Activated CD4-positive, alpha-beta T cell treated with anti-CD3 and anti-CD28 coated beads, Interleukin-2, amount 50 U/mL, for 24 hours (primary cell): ENCODE data around the gene GHR.
"Not testable (repeated sequence)": the region's sequence is repeated elsewhere in the genome, so short reads cannot be mapped to it uniquely, and the experiment has no call there.

ENCODE experiments used
- DNase-seq, 2 donors: peaks; one replicate each; pipeline ENCODE4 v3.0.0-alpha.2; 2020; ENCODE audit warnings: low read depth in 1 of 2, low spot score in 1 of 2

Gene GHR

GRCh38 chr5:42566652-42567295, 143.5 kb downstream of the GHR start:
- DNase-seq: no peak

GRCh38 chr5:42569325-42569724, 146.1 kb downstream of the GHR start:
- DNase-seq: no peak

- DNase-seq: no peak
Measured at GRCh38 chr5:42569953-42570548, 146.8 kb downstream of the GHR start.

- no peak for DNase-seq
Measured at GRCh38 chr5:42570966-42571960, 148.0 kb downstream of the GHR start.

GRCh38 chr5:42572313-42572712, 149.1 kb downstream of the GHR start:
- no peak for DNase-seq

GRCh38 chr5:42573386-42573785, 150.1 kb downstream of the GHR start:
- no peak for DNase-seq

GRCh38 chr5:42575914-42576313, 152.7 kb downstream of the GHR start:
- DNase-seq: not testable (repeated sequence)

- not testable (repeated sequence) for DNase-seq
Measured at GRCh38 chr5:42578901-42579300, 155.7 kb downstream of the GHR start.

- DNase-seq: no peak
Measured at GRCh38 chr5:42579320-42579719, 156.1 kb downstream of the GHR start.

GRCh38 chr5:42581845-42582244, 158.6 kb downstream of the GHR start:
- no peak for DNase-seq

GRCh38 chr5:42582723-42583122, 159.5 kb downstream of the GHR start:
- no peak for DNase-seq

- no peak for DNase-seq
Measured at GRCh38 chr5:42583322-42583721, 160.1 kb downstream of the GHR start.

GRCh38 chr5:42586625-42587024, 163.4 kb downstream of the GHR start:
- DNase-seq: no peak

- DNase-seq: no peak
Measured at GRCh38 chr5:42587096-42587723, 164.0 kb downstream of the GHR start.

GRCh38 chr5:42590566-42590965, 167.3 kb downstream of the GHR start:
- no peak for DNase-seq

- DNase-seq: no peak
Measured at GRCh38 chr5:42591015-42591414, 167.8 kb downstream of the GHR start.

GRCh38 chr5:42592401-42593140, 169.3 kb downstream of the GHR start:
- no peak for DNase-seq

- DNase-seq: no peak
Measured at GRCh38 chr5:42593591-42593990, 170.4 kb downstream of the GHR start.

GRCh38 chr5:42595597-42595996, 172.4 kb downstream of the GHR start:
- no peak for DNase-seq

GRCh38 chr5:42596817-42597216, 173.6 kb downstream of the GHR start:
- DNase-seq: no peak
